ENCODE measurements around the gene RPS19. TPM values are rescaled to one million over a fixed set of nuclear protein-coding genes. Genes with fewer than 3 reads are reported as not detected.
A peak's percentile ranks its signal among the peaks of the same experiment; 100 is the strongest.

Gene RPS19
- total RNA-seq, 6 donors from 2014 or later: 677 to 2,013 (median 1,382) TPM

- Histone ChIP-seq H3K9me3 (no peaks in the 10 kb centered on the region), H3K36me3 (peaks cover 13 to 51% (median 39%) of the 10 kb centered on the region in 4 donors), H3K4me1 (peaks cover 35 to 45% (median 36%) of the 10 kb centered on the region in 4 donors), H3K4me3 (peak overlapping the region; percentile 77 to 97 (median 81)), H3K27ac (peak overlapping the region; percentile 89 to 98 (median 92)), H3K27me3 (no peaks in the 10 kb centered on the region)
- no peak for TF ChIP-seq CTCF (IDR thresholded peaks at IDR 0.05)
- ATAC-seq (ENCODE audit: low FRiP score in 2 of 2): no peak
- no peak for DNase-seq
- 26 to 39% methylated on average over 9 of the region's 9 CpGs for WGBS, 2 donors
Observed at GRCh38 chr19:41861116-41861768, 1.2 kb downstream of the RPS19 start.

GRCh38 chr19:41861846-41862245, 1.8 kb downstream of the RPS19 start:
- ATAC-seq (ENCODE audit: low FRiP score in 2 of 2) (no peak), DNase-seq (no peak)
- Histone ChIP-seq H3K36me3 (peaks cover 13 to 57% (median 42%) of the 10 kb centered on the region in 4 donors), H3K27me3 (no peaks in the 10 kb centered on the region), H3K4me3 (peak overlapping the region in 1 of 4 donors; percentile 97), H3K4me1 (peaks cover 39 to 51% (median 42%) of the 10 kb centered on the region in 4 donors), H3K9me3 (no peaks in the 10 kb centered on the region), H3K27ac (no peak overlapping the region)
- no peak for TF ChIP-seq CTCF (IDR thresholded peaks at IDR 0.05)
- TF ChIP-seq POLR2A (IDR thresholded peaks at IDR 0.05): no peak
- TF ChIP-seq EP300 (IDR thresholded peaks at IDR 0.05): no peak
- TF ChIP-seq POLR2AphosphoS5 (IDR thresholded peaks at IDR 0.05): no peak
- WGBS, 2 donors: 66 to 71% methylated on average over 9 of the region's 9 CpGs

DNA sequence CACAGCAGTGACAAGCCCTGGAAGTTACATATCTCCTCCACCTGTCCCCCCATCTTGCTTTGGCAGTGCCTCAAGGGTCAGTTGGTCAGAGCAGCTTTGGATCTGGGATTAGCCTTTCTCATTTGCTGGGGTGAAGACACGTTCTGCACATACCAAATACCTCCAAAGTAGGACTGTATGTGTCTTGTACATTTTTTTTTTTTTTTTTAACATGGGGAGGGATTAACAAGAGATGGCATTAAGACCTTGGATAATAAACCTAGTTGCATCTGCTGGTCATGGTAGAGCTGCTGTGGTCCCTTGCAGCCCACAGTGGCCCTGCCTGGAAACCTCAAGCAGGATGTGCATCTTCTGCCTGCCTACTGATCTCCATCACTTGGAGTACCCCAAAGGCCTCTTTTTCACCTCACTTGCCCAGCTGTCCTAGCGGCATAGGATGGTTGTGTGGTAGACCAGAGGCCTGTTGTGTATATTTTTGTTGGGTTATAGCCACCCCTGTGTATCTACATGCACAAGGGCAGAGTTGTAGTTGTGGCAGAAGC, 2.5 kb downstream of the RPS19 start:
- no peak for TF ChIP-seq POLR2A (IDR thresholded peaks at IDR 0.05)
- DNase-seq (no peak), ATAC-seq (ENCODE audit: low FRiP score in 2 of 2) (no peak)
- no peaks in the 10 kb centered on the region for H3K9me3 ChIP-seq
- no peak overlapping the region for H3K27ac ChIP-seq
- H3K27me3 ChIP-seq: no peaks in the 10 kb centered on the region
- peak overlapping the region in 1 of 4 donors; percentile 10 for H3K4me3 ChIP-seq
- H3K4me1 ChIP-seq: peaks cover 43 to 58% (median 47%) of the 10 kb centered on the region in 4 donors
- 63 to 84% methylated on average over 2 of the region's 2 CpGs for WGBS, 2 donors
- H3K36me3 ChIP-seq: peaks cover 13 to 63% (median 44%) of the 10 kb centered on the region in 4 donors

- Histone ChIP-seq H3K4me3 (no peak overlapping the region), H3K9me3 (no peaks in the 10 kb centered on the region), H3K36me3 (peaks cover 13 to 72% (median 46%) of the 10 kb centered on the region in 4 donors), H3K27me3 (no peaks in the 10 kb centered on the region), H3K27ac (no peak overlapping the region), H3K4me1 (peaks cover 51 to 65% (median 54%) of the 10 kb centered on the region in 4 donors)
- TF ChIP-seq POLR2A (IDR thresholded peaks at IDR 0.05): no peak
- no peak for TF ChIP-seq EP300 (IDR thresholded peaks at IDR 0.05)
- WGBS, 2 donors: 82 to 84% methylated on average over 11 of the region's 11 CpGs
- ATAC-seq (ENCODE audit: low FRiP score in 2 of 2) (no peak), DNase-seq (no peak)
Observed at GRCh38 chr19:41863209-41863931, 3.3 kb downstream of the RPS19 start.

GRCh38 chr19:41864374-41864773, 4.3 kb downstream of the RPS19 start:
- H3K27me3 ChIP-seq: no peaks in the 10 kb centered on the region
- H3K27ac ChIP-seq: no peak overlapping the region
- WGBS, 2 donors: 89 to 90% methylated on average over 2 to 5 of the region's 5 CpGs
- peaks cover 18 to 82% (median 55%) of the 10 kb centered on the region in 4 donors for H3K36me3 ChIP-seq
- ATAC-seq (ENCODE audit: low FRiP score in 2 of 2) (no peak), DNase-seq (no peak)
- H3K9me3 ChIP-seq: no peaks in the 10 kb centered on the region
- H3K4me1 ChIP-seq: peaks cover 50 to 70% (median 61%) of the 10 kb centered on the region in 4 donors
- H3K4me3 ChIP-seq: no peak overlapping the region
- TF ChIP-seq CTCF (IDR thresholded peaks at IDR 0.05): no peak
- TF ChIP-seq POLR2A (IDR thresholded peaks at IDR 0.05): no peak
- TF ChIP-seq POLR2AphosphoS5 (IDR thresholded peaks at IDR 0.05): no peak
- no peak for TF ChIP-seq EP300 (IDR thresholded peaks at IDR 0.05)

Data from upper lobe of left lung (tissue), 6 donors.